Progenitor cell of endocrine pancreas (in vitro differentiated cells): Measurements from ENCODE around the gene FMN1. TPM values are rescaled to one million over a fixed set of nuclear protein-coding genes. Genes with fewer than 3 reads are reported as not detected.

Experiments used
- DNase-seq: peaks from one replicate; pipeline ENCODE4 v3.0.0; 2021; ENCODE audit warnings: low spot score; ENCODE audit not compliant: unreplicated experiment
- H3K27ac Mint-ChIP-seq: 2 replicates; pipeline ENCODE4 v1.8.0; 2021; ENCODE audit warnings: mild to moderate bottlenecking, moderate library complexity, mixed read lengths
- H3K27me3 Mint-ChIP-seq: 2 replicates; pipeline ENCODE4 v1.8.0; 2021; ENCODE audit warnings: mixed read lengths
- H3K36me3 Mint-ChIP-seq: 2 replicates; pipeline ENCODE4 v1.8.0; 2022; ENCODE audit warnings: mixed read lengths; ENCODE audit not compliant: insufficient read depth
- H3K4me1 Mint-ChIP-seq: 2 replicates; pipeline ENCODE4 v1.8.0; 2021; ENCODE audit warnings: low read depth, mixed read lengths
- H3K4me3 Mint-ChIP-seq: 2 replicates; pipeline ENCODE4 v1.8.0; 2021; ENCODE audit warnings: low read depth, mild to moderate bottlenecking, moderate library complexity, mixed read lengths
- H3K9me3 Mint-ChIP-seq: 2 replicates; pipeline ENCODE4 v1.8.0; 2021; ENCODE audit warnings: low read depth, mixed read lengths
- total RNA-seq: library from RNA; stranded (reverse); gene quantifications from 2 replicates; pipeline ENCODE4 v1.2.1, GENCODE V29; 2021
- TF ChIP-seq, protein P1 (sequence below): fragments of 200-600 bp; sonication (generic); IDR thresholded peaks from one replicate; pipeline ENCODE4 v1.5.0; 2021; ENCODE audit warnings: antibody characterized with exemption, mild to moderate bottlenecking; ENCODE audit not compliant: unreplicated experiment

The FMN1 gene
- total RNA-seq, 1 donor from 2014 or later, result 0.41 TPM

DNA sequence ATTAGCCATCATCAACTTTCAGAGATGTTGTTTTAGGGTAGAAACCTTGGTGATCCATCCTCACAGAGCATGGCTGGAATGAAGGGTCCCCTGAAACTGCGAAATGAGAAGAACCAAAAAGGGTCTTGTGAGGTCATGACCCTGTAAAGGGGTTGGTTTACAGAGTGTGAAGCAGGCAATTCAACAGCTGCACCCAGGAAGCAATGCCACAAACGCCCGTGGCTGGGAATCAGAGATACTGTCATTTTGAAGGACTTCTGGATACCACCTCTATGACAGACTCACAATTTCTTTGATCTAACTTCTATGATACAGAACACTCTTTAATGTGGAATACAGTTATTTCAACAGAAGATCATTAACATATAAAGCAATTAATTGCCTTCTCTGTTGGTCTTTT is 397.7 kb downstream of the FMN1 start:
- Mint-ChIP-seq H3K27me3 (no peaks in the 10 kb centered on the region), H3K27ac (no peak overlapping the region)

DNA sequence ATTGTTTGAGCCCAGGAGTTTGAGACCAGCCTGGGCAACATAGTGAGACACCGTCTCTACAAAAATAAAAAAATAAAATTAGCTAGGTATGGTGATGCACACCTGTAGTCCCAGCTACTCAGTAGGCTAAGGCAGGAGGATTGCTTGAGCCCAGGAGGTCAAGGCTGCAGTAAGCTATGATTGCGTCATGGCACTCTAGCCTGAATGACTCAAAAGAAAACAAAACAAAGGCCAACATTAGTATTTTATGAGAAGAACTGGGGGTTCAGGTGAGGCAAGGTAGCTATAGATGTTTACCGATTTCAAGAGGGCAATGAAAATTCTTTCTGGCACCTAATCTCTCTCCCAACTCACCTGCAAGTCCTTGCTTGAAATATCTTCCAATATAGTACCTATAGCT is 399.5 kb downstream of the FMN1 start:
- H3K4me1 Mint-ChIP-seq, result peaks cover 4% of the 10 kb centered on the region
- no peaks in the 10 kb centered on the region for H3K9me3 Mint-ChIP-seq
- no peaks in the 10 kb centered on the region for H3K27me3 Mint-ChIP-seq
- no peak for DNase-seq
- no peak overlapping the region for H3K4me3 Mint-ChIP-seq
- no peak overlapping the region for H3K27ac Mint-ChIP-seq
- TF ChIP-seq, protein P1, sequence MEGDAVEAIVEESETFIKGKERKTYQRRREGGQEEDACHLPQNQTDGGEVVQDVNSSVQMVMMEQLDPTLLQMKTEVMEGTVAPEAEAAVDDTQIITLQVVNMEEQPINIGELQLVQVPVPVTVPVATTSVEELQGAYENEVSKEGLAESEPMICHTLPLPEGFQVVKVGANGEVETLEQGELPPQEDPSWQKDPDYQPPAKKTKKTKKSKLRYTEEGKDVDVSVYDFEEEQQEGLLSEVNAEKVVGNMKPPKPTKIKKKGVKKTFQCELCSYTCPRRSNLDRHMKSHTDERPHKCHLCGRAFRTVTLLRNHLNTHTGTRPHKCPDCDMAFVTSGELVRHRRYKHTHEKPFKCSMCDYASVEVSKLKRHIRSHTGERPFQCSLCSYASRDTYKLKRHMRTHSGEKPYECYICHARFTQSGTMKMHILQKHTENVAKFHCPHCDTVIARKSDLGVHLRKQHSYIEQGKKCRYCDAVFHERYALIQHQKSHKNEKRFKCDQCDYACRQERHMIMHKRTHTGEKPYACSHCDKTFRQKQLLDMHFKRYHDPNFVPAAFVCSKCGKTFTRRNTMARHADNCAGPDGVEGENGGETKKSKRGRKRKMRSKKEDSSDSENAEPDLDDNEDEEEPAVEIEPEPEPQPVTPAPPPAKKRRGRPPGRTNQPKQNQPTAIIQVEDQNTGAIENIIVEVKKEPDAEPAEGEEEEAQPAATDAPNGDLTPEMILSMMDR, result no peak
- H3K36me3 Mint-ChIP-seq, result no peaks in the 10 kb centered on the region

More for the DNA sequence above, 397.7 kb downstream of the FMN1 start:
- no peak overlapping the region for H3K4me3 Mint-ChIP-seq
- TF ChIP-seq, protein P1, result no peak
- peaks cover 4% of the 10 kb centered on the region for H3K4me1 Mint-ChIP-seq
- no peaks in the 10 kb centered on the region for H3K36me3 Mint-ChIP-seq
- no peaks in the 10 kb centered on the region for H3K9me3 Mint-ChIP-seq
- DNase-seq, result no peak

DNA sequence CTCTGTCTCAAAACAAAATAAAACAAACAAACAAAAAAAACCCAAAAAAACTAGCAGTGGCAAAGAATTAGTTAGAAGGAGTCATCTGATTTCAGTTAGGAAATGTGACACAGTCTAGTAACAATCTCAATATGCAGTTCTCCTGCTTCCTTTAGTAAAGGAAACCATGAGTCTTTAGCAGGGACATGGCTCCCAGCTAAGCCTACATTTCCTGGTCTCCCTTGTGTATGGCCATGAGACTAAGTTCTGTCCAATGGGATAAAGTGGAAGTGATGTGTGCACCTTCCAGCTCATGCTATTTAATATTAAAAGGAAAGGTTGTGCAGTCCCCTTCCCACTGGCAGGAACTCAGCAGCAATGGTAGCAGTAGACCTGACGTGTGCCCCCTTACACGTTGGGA is 402.1 kb downstream of the FMN1 start:
- Mint-ChIP-seq H3K9me3 (no peaks in the 10 kb centered on the region), H3K4me3 (no peak overlapping the region), H3K27ac (no peak overlapping the region), H3K27me3 (no peaks in the 10 kb centered on the region), H3K36me3 (no peaks in the 10 kb centered on the region), H3K4me1 (peaks cover 4% of the 10 kb centered on the region)
- DNase-seq, result no peak
- TF ChIP-seq, protein P1, result no peak

DNA sequence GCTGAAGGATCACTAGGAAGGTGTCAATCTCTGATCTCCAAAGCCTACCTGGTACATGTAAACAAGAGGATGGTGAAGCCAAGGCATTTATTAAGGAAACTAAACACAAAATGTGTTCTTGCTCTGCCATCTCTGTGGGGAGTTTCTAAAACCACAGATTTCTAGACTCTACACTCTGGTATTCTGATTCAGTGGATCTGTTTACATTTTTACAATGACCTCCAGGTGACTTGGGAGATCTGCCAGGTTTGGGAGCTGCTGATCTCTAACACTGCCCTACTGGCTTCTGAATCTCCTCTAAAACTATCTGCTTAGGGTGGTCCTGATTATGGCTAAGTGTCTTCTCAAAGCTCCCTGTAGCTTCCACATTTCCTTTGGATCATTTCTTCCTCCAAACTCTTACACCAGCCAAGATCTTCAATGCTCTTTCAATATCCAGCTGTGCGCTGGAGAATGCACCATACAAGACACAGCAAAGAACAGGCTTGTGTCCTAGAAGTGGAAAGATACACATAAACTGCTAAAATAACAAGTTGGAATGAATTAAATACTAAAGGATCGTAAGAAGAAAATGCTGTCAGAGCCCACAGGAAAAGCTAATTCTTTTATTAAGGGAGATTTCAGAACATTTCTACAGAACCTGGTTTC is 404.0 kb downstream of the FMN1 start:
- Mint-ChIP-seq H3K27me3 (no peaks in the 10 kb centered on the region), H3K9me3 (no peaks in the 10 kb centered on the region), H3K36me3 (no peaks in the 10 kb centered on the region), H3K4me1 (no peaks in the 10 kb centered on the region), H3K27ac (no peak overlapping the region), H3K4me3 (no peak overlapping the region)
- TF ChIP-seq, protein P1, result no peak
- DNase-seq, result no peak

DNA sequence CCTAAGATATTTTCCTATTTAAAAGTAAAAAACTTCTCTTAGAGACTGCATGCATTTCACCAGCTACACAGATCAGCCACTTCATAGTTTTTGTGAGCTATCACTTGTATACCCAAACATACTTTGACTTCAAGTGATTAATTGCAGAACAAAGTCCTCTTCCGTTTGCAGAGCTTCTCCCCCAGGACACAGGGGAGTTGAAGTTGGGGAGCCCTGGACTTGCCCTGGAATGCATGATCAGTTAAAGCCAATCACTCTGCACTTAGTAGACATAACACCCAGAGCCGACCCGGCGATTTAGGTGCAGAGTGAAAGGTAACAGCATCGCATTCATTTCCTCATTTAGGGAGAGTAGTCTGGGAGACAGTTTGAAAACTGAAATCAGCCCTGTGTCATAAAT is 406.6 kb downstream of the FMN1 start:
- H3K36me3 Mint-ChIP-seq, result no peaks in the 10 kb centered on the region

More for the DNA sequence above, 406.6 kb downstream of the FMN1 start:
- TF ChIP-seq, protein P1, result no peak
- H3K27me3 Mint-ChIP-seq, result no peaks in the 10 kb centered on the region
- H3K9me3 Mint-ChIP-seq, result no peaks in the 10 kb centered on the region
- no peak for DNase-seq
- H3K27ac Mint-ChIP-seq, result no peak overlapping the region
- H3K4me3 Mint-ChIP-seq, result no peak overlapping the region
- peaks cover 3% of the 10 kb centered on the region for H3K4me1 Mint-ChIP-seq
